Measurements from ENCODE around the gene POR.
"Not testable (repeated sequence)": the region's sequence is repeated elsewhere in the genome, so short reads cannot be mapped to it uniquely, and the experiment has no call there.

POR gene

DNA sequence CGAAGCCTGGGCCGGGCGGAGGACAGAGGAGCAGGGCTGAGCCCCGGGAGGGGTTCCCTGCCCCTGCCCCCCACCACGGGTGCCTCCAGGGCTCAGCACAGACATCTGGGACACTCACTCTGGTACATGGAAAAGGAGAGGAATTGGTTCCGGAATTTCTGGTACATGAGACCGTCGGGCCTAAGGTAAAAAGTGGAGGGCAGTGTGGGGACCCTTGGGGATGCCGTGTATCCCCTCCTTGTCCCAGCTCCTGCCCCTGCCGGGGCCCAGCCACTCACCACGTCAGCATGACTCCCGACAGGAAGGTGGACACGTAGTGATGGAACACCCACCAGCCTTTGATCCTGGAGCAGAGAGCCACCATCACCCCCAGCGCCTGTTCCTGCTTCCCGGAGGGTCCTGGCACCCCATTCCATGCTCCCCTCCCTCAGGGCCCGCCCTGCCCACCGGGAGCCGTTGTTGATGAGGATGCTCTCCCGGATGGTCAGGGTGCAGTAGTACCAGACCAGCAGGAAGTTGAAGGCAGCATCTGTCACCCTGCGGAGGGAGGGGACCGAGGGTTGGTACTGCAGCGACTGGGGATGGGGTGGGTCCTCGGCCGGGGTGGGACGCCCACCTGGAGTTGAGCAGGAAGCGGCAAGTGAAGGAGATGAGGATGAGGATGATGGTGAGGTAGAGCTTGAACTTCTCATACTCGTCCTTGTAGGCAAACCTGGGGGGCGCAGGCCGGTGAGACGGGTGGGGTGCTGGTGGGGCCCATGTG, 73.0 kb downstream of the POR start:
- in situ Hi-C loops (cut with MboI; ENCODE audit: low sequenced_read_pairs): no loop called here

GRCh38 chr7:75988568-75989499, 73.9 kb downstream of the POR start:
- in situ Hi-C loops (cut with MboI; ENCODE audit: low sequenced_read_pairs): no loop called here

DNA sequence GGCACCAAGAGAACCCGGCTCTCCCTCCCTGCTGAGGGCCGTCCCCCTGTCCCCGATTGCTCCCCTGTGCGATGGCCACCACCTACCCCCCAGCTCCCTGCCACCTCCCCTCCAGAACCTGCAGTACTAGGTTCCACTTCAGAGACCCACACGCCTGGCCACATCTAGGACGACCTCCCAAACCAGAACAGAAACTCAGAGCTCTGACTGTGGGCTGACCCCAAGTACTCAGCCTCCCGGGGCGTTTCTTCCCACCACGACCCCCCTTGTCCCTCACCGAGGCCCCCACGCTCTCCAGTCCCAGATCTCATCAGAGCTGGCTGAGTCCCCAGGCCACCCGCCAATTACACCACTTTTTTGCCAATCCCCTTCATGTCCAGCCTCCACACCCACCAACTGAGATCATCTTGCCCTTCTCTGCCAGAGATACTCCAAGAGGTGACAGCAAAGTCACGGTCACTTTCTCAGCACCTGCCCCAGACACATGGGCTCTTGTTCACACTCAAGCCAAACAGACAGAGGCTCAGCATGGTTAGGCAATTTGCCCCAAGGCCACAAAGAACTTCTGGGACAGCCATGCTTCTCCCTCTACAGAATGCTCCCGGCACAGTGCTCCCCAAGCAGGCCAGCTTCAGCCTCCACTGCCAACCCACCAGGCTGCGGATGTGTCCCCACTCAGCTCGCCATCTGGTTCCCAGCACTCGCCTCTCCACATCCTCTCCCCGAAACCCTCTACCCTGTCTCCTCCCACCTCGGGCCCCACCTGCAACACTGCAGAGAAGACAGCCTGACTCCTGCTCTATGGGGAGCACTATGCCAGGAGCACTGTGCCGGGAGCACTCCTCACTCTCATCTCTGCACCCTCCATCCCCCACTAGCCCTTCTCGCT, 74.8 kb downstream of the POR start:
- in situ Hi-C loops (cut with MboI; ENCODE audit: low sequenced_read_pairs): no loop called here

- in situ Hi-C loops (cut with MboI; ENCODE audit: low sequenced_read_pairs): no loop called here
Observed at GRCh38 chr7:75991531-75992082, 76.7 kb downstream of the POR start.

- in situ Hi-C loops (cut with MboI; ENCODE audit: low sequenced_read_pairs): no loop called here
Observed at GRCh38 chr7:75992083-75992755, 77.3 kb downstream of the POR start.

- in situ Hi-C loops (cut with MboI; ENCODE audit: low sequenced_read_pairs): no loop called here
Observed at GRCh38 chr7:75993689-75994387, 78.9 kb downstream of the POR start.

DNA sequence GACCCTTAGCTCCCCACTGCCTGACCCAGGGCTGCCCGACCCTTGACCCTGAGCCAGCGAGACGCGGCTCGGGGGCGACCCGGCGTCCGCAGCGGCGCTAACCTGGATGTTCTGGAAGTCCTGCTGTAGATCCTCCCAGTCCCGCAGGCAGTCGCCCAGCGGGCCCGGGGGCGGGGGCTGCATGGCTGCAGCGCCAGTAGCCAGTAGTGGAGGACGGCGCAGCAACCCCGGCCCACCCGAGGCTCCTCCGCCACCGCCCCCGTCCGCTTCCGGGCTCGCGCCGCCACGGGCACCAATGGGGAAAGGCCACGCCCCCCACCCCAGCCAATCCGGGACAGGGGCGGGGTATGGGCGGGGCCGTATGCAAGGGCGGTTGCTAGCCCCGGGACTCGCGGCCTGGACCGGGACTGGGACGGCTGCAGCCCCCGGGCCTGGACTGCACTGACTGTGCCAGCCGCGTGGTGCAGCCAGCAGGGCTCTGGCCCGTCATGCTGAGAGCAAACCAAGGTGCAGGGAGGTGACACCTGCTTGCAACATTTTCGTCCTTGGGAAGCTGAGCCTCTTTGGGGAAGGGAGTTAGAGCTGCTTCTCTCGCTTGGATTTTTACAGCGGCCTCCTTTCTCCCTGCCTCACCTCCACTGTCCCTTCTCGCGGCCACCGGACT, 79.6 kb downstream of the POR start, which contains the start of gene TMEM120A:
TMEM120A (minus strand) TSS at position 208 of the 664 bp plus-strand sequence; CDS start at position 183, 25 bp downstream.
- in situ Hi-C loops (cut with MboI; ENCODE audit: low sequenced_read_pairs): no loop called here

GRCh38 chr7:75995052-75995471, 80.1 kb downstream of the POR start:
- in situ Hi-C loops (cut with MboI; ENCODE audit: low sequenced_read_pairs): no loop called here

- in situ Hi-C loops (cut with MboI; ENCODE audit: low sequenced_read_pairs): no loop called here
Observed at GRCh38 chr7:75995996-75996395, 81.0 kb downstream of the POR start.

DNA sequence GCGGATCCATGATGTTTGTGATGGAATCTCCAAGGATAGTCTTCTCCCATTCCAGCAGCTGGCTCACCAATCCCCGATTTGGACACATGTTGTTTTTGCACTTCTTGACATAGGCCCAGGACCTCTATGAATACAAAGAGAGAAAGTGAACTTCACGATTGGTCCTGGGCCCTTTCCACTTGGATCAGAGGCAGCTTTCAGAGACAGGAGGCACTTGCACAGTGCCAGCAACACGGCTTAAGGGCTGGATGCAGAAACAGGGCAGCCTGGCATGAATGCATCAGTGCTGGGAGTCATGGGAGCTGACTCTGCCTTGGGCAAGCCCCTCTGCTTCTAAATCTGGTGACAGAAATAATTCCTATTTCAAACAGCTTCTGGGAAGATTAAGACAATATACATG, 81.5 kb downstream of the POR start:
- in situ Hi-C loops (cut with MboI; ENCODE audit: low sequenced_read_pairs): no loop called here

GRCh38 chr7:75998038-75998437, 83.1 kb downstream of the POR start:
- in situ Hi-C loops (cut with MboI; ENCODE audit: low sequenced_read_pairs): no loop called here

DNA sequence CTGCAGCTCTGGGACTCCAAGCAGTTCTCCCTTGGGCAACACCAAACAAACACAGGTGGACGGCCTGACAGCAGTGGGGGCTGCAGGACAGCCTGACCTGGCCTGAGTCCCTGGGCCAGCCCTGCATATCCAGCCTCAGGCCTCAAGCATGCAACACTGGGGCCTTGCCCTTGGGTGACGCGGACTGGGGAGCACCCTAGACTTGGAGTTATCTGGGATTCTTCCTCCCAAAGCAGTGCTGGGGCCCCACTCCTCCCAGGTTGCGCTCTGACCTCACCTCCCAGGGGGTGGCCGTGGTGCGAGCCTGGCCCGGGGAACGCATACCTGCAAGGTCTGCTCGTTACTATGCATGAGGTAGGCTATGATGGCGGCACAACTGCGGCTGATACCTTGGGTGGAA, 85.6 kb downstream of the POR start:
- in situ Hi-C loops (cut with MboI; ENCODE audit: low sequenced_read_pairs): no loop called here

DNA sequence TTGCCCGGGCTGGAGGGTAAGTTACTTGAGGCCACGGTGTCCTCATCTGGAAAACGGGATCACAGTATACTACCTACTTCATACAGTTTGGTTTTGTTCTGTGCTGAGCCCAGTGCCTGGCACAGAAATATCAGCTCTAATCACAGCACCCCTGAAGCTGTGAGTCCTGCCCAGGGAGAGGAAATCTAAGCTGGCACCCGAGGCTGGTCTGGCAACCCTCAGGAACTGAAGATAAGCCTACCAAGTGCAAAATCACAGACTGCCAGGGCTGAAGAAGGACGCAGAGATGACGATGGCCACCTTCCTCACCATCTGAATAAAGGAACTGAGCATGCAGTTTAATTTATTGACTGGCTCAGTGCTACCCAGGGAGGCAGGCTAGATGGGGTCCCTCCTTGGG, 87.2 kb downstream of the POR start:
- in situ Hi-C loops (cut with MboI; ENCODE audit: low sequenced_read_pairs): no loop called here

GRCh38 chr7:76002822-76003221, 87.9 kb downstream of the POR start:
- in situ Hi-C loops (cut with MboI; ENCODE audit: low sequenced_read_pairs): no loop called here

- in situ Hi-C loops (cut with MboI; ENCODE audit: low sequenced_read_pairs): no loop called here
Observed at GRCh38 chr7:76003351-76003750, 88.4 kb downstream of the POR start.

DNA sequence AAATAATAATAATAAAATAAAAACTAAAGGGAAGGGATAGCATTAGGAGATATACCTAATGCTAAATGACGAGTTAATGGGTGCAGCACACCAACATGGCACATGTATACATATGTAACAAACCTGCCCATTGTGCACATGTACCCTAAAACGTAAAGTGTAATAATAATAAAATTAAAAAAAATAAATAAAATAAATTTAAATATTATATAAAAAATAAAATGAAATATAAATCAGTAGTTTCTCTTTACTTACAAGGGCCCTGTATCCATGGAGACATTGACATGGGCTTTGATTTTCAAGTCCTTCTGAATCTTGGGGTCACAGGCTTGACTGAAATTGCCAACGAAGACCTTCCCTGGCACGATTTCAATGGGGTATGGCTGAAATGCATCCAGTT, 90.0 kb downstream of the POR start:
- in situ Hi-C loops (cut with MboI; ENCODE audit: low sequenced_read_pairs): not testable (repeated sequence)

- in situ Hi-C loops (cut with MboI; ENCODE audit: low sequenced_read_pairs): no loop called here
Observed at GRCh38 chr7:76008156-76008687, 93.3 kb downstream of the POR start.

Data from HL-60/S4 (cell line).